ENCODE measurements around the gene GRAMD1A.

- TF ChIP-seq ZNF518A (tag by site-specific recombination; conservative IDR thresholded peaks at IDR 0.05; ENCODE audit: low read depth) (no peak), ZNF558 (tag by site-specific recombination; IDR thresholded peaks at IDR 0.05) (no peak)
These were observed 41.1 kb upstream of the GRAMD1A start for GRCh38 chr19:34959021-34959420.
